ENCODE data around the gene TNFRSF4. TPM values are rescaled to one million over a fixed set of nuclear protein-coding genes. Genes with fewer than 3 reads are reported as not detected.
"Not testable (repeated sequence)": the region's sequence is repeated elsewhere in the genome, so short reads cannot be mapped to it uniquely, and the experiment has no call there.

Gene TNFRSF4
- total RNA-seq (2014; rRNA removed; shearing (Covaris generic)) = not detected in 2 replicates

DNA sequence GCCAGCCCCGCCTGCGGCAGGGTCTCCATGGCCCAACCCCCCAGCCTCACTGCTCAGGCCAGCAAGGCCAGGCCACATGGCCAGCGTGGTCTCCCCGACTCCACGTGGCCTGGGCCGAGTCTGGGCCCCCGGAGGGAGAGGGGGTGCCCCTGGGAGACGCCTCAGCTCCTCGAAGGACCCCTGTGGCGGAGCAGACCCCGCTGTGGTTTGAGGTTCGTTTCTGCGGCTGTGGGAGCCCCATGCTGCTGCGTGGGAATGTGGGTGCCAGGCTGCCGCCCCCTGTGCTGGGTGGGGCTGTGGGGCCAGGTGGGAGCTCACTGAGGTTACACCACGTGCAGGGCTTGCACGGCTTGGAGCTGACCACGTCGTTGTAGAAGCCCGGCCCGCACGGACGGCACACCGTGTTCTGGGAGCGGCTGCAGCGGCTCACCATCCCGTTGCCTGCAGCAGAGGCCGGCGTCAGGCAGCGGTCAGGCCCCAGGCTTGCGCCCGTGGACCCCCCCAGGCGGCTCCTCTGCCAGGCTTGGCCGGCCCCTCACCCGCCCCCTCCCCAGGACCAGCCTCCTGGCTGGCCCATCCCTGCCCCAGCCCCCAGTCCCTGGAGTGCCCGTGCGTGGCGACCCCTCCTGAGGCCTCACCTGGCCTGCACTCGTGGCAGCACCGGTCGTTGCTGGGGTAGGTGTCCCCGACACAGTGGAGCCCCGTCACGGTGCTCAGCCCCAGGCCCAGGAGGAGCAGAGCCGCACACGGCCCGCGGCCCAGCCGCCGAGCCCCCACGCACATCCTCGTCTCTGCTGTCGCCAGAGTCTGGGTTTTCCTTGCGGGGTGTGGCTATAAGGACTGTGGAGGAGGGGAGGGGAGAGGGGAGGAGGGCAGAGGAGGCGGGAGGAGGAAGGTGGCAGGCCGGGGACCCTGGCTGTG, at the start of gene TNFRSF4:
TSS of gene TNFRSF4 (minus strand) at position 809 of the 921 bp plus-strand sequence. CDS start at position 783, 26 bp downstream.
- DNase-seq (ENCODE audit: low spot score) = no peak

DNA sequence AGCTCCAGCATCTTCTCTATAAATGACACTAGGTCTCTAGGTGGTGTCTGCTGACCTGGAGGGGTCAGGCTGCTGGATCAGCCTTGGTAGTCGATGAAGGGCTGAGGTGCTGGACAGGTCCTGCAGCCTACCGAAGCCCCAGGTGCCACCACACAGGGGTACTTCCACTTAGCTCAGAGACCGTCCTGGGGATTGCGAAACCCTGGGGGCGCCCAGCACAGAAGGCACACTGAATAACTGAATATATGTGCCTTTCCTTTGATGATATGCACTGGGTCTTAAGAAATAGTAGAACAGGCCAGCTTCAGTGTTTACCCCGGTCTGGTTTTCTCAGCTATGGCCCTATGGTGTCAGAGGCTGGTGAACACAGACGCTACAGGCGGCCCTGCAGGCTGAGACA, 48.8 kb upstream of the TNFRSF4 start:
- DNase-seq (ENCODE audit: low spot score) = no peak

DNA sequence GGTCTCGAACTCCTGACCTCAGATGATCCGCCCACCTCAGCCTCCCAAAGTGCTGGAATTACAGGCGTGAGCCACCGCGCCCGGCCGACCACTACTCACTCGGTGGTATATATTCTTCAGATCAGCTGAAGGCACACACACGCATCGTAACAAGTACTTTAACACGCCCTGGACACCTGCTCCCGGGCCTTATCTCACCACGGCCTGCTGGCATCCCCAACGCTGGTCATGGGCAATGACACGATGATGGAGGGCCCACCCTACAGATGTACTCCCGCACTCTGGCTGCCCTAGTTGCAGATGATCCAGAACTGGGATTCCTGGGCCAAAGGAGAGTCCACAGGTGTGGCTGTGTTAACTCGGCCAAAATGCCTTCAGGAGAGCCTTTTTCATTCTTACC, 48.1 kb upstream of the TNFRSF4 start:
- DNase-seq (ENCODE audit: low spot score) = no peak

DNA sequence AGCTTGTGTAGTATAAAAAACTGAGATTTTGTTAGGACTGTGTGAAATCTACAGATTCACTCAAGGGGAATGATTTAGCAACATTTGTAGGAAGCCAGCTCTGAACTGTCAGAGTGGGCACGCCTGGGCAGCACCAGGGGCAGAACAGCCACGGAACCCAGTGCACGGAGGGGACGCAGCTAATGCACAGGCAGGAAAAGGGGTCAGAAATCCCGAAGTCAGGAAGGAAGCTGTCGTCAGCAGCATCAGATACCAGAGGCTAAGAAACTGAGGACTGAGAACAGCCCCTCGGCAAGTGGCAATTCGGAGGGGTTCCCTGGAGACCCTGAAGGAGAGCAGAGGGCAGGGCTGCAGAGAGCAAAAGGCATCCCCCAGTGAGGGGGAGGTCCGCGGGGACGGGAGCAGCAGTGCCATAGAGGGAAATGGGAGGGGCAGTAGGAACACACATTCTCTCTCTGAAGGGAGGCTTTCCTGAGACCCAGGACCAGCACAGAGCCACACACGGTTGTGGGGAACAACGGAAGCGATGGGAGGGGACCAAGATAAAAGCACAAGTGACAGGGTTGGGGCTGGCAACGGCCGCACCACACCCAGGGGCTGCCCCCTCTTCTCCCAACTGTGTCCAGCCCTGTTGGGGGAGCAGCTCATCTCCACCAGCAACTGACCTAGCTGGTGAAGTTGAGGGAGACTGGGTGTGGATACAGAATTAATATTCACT, 47.0 kb upstream of the TNFRSF4 start:
- DNase-seq (ENCODE audit: low spot score) = no peak

DNA sequence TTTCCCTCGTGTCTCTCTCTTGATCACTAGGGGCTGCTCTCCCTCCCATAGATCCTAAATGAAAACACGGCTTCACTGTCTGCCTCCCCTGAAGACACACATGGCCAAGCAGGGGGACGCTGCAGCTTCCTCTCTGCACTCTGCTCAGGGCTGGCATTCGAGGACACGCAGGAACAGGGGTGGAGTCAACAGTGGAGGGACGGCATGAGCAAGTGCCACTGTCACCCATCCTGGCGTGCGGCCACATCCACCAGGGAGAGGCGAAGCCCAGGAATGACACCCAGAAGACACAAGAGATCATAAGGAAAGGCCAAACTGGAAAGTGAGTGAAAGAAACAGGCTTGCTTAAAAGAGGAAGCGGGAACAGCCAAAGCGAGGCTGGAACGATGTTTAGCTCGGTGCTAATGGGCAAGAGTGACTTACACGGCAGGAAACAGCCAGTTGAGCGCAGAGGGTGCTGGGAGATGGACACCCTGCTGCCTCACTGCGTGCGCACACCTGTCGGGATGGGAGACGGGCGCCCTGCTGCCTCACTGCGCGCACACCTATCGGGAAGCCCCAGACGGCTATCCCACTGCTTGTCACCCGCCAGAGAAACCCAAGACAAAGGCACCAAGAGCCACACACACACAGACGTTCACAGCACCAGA, 46.1 kb upstream of the TNFRSF4 start:
- no peak for DNase-seq (ENCODE audit: low spot score)

DNA sequence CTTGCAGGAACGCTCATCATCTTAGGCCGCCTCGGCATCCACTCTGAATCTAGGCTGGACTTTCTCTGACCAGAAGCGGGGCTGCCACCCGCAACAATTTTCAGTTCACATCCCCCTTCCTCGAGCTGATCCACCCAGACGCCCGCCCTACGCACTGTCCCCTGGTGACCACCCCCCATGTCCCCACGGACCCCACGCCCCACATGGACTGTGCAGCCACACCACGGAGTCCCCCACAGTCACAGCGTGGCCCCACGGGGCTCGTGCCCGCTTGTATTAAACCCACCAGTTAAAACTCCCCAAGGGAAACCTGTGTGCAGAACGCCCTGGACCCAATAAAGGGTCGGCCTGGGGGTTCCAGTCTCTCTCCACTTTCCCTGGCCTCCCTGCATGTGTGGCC, 45.6 kb upstream of the TNFRSF4 start:
- no peak for DNase-seq (ENCODE audit: low spot score)

DNA sequence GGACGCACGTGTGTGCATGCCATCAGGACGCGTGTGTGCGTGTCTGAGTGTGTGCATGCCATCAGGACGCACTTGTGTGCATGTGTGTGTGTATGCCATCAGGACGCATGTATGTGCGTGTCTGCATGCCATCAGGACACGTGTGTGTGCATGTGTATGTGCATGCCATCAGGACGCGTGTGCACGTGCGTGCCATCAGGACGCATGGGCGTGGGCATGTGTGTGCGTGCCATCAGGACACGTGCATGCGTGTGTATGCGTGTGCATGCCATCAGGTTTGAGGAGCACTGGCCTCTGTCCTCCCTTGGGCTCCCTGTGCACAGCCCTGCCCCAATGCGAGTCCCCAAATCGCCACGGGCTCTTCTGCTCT, 45.2 kb upstream of the TNFRSF4 start:
- DNase-seq (ENCODE audit: low spot score) = no peak

DNA sequence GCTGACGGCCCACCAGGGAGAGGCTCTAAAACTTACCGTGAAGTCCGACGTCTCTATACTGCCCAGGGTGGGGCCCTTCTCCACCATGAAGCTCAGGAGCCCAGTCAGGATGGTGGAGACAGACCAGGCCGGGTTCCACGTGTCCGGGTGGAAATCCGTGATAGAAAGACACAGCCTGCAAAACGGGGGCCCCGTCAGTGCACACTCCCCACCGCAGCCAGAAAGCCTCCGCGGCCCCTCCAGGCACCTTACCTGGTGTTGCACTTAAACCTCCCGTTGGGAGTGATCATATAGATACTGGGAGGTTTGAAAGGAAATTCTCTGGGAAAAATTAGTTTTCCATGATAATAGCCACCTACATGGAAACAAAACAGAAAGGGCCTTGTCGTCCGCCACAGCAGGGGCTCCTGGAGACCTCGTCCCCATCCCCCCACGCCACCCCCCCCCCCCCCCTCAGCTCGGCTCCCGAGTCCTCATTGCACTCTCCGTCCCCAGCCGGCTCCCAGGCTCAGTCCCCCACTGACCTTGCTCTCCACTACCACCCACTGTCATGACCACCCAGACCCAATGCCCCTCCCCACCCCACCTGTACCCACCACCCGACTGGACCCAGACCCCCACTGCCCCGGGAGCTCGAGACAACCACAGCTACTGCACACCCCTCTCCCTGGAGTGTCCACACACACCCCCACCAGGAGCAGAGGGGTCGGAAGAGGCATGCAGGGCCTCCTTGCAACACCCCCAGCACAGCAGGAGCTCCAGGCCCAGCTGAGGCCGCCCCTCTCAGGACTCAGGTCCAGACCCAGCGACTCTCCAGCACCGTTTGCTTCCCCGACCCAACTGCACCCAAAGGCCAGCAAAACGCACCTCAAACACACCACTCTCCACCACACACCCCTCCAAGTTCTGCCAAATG, 43.3 kb upstream of the TNFRSF4 start:
- no peak for DNase-seq (ENCODE audit: low spot score)

DNA sequence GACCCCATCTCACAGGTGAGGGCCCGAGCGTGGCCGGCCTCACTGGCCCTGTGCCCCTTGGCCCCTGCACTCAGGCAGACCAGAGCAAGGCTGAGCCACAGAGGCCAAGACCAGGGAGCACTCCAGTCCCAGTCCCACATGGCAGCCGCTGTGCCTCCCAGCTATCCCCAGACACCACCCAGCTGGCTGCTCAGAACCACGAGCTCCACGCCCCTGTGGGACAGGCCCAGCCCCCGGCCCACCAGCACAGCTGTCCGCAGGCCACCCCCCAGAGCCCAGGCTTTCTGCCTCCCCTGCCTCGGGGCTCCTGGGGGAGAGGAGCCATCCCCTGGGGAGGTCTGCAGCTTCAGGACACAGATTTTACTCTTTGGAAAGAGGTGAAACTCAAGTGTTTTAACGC, 41.7 kb upstream of the TNFRSF4 start:
- DNase-seq (ENCODE audit: low spot score) = no peak

DNA sequence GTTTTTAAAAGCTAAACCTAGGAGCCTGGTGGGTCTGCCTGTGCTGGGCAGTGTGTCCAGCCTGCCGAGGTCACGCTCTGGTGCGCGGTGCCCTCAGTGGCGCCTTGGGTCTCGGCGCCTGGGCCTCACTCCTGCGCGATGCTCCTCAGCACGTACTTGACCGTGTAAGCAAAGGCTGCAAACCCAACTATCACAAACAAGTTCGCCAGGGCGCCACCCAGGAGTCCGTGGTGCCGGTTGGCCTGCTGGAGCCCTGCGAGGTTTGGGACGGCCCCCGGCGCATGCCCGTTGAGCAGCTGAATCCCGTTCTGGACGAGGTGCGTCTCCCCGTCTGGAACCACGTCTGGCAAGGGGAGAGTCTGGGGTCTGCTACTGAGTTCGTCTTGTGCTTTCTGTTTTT, 41.1 kb upstream of the TNFRSF4 start:
- no peak for DNase-seq (ENCODE audit: low spot score)

DNA sequence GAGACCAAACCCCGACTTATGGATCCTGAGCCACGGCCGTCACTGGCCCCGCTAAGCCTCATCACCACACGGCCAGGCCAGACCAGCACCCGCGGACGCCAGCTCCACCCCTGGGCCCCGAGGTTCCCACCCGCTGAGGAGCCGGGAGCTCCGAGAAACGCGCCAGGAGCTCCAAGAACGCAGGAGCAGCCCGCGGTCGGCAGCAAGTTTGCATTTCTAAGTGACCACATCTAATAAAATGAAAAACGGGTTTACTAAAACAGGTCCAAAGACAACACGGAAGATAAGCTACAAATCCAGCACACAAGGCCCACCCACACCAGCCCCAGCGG, 40.7 kb upstream of the TNFRSF4 start:
- DNase-seq (ENCODE audit: low spot score) = no peak

DNA sequence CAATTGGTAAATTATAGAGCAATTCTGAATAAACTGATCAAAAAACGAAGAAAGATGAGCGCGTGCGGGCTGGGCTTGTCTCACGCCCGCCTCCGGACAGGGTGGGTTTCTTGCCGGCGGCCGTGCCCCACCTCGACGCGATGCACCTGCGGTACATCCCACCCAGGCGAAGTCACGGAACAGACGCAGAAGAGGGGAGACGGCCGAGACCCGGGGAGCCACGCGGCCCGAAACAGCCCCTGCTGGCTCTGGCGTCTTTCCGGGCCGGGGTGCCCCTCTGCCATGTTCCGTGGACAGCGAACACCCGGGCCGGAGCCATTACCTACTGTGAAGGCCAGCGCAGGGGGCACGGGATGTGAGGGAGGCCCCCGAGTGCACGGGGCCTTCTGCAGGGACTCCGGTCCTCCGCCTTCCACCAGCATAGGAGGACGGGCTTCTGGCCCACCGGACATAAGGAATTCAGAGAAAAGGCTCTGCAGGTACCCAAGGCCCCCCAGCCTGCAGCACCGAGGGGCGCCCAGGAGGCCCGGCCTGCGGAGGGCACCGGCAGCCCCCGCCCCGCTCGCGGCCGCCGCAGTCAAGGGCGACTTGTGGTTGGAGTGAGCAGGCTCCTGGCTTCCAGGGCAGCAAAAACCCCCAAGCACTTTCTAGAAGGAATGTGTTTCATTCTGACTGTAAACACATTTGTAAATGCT, 40.2 kb upstream of the TNFRSF4 start:
- DNase-seq (ENCODE audit: low spot score) = no peak

DNA sequence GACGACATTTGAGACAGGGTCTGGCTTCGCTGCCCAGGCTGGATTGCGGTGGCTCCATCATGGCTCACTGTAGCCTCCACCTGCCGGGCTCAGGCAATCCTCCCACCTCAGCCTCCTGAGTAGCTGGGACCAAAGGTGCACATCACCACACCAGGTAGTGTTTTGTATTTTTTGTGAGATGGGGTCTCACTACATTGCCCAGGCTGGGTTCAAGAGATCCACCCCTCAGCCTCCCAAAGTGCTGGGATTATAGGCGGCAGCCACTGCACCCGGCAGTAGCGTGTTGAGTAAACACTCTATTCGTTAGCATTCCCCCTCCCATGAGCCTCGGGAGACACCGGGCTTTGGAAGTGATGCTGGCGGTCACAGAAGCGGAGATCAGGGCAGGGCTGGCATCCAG, 39.4 kb upstream of the TNFRSF4 start:
- no peak for DNase-seq (ENCODE audit: low spot score)

DNA sequence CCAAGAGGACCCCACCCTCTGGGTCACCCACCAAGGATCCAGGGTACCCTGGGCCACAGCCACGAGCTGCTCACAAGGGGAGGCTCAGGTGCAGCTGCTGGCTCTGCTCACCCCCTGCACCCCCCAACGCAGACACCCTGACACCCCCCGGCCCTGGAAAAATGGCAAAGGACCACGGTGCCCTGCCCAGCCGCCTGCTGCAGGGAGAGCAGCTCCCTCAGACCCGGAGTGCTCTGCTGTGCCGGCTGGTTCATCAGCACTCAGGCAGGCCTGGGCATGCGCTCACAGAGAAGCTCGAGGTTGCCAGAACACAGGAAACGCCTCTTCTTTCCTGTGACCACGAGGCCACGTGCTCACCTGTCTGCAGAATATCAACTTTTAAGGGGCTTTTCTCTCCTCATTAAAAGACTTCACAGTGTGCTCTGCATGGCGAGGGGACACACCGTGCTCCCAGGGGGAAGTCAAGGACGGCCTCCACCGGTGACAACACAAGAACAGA, 36.9 kb upstream of the TNFRSF4 start:
- DNase-seq (ENCODE audit: low spot score) = no peak

DNA sequence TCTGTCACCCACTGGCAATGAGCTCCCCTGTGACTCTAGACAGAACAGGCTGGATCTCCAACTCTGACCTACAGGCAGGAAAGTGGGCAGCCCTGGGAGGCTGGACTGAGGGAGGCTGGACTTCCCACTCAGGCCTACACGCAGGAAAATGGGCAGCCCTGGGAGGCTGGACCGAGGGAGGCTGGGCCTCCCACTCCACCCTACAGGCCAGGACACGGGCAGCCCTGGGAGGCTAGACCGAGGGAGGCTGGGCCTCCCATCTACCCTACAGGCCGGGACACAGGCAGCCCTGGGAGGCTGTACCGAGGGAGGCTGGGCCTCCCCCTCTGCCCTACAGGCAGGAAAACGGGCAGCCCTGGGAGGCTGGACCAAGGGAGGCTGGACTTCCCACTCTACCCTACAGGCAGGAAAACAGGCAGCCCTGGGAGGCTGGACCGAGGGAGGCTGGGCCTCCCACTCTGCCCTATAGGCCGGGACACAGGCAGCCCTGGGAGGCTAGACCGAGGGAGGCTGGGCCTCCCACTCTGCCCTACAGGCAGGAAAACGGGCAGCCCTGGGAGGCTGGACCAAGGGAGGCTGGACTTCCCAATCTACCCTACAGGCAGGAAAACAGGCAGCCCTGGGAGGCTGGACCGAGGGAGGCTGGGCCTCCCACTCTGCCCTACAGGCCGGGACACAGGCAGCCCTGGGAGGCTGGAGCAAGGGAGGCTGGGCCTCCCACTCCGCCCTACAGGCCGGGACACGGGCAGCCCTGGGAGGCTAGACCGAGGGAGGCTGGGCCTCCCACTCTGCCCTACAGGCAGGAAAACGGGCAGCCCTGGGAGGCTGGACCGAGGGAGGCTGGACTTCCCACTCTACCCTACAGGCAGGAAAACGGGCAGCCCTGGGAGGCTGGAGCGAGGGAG, 34.3 kb upstream of the TNFRSF4 start:
- DNase-seq (ENCODE audit: low spot score) = not testable (repeated sequence)

DNA sequence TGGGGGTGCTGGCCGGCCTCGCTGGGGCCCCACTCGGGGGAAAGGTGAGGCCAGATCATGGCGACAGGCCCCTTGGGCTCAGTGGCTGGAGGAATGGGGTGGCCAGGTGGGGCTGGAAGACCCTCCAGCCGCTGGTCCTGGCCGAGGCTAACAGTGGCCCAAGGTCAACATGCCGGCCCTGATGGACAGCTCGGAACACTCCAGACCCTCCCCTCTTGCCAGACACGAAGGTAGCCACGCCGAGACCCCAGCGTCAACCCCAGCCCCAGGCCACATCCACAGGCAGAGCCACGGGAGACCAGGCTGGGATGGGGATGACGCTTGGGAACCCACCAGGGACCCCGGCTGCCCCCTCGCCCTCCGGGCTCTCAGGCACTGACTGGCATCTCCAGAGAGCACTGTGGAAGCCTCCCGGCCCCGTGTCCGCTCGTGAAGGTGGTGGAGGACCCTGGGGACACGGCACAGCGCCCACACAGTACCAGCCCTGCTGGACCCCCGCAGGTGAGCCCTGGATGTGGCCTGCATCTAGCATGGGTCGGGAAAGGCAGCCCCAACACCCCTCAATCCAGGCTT, 33.5 kb upstream of the TNFRSF4 start:
- no peak for DNase-seq (ENCODE audit: low spot score)

DNA sequence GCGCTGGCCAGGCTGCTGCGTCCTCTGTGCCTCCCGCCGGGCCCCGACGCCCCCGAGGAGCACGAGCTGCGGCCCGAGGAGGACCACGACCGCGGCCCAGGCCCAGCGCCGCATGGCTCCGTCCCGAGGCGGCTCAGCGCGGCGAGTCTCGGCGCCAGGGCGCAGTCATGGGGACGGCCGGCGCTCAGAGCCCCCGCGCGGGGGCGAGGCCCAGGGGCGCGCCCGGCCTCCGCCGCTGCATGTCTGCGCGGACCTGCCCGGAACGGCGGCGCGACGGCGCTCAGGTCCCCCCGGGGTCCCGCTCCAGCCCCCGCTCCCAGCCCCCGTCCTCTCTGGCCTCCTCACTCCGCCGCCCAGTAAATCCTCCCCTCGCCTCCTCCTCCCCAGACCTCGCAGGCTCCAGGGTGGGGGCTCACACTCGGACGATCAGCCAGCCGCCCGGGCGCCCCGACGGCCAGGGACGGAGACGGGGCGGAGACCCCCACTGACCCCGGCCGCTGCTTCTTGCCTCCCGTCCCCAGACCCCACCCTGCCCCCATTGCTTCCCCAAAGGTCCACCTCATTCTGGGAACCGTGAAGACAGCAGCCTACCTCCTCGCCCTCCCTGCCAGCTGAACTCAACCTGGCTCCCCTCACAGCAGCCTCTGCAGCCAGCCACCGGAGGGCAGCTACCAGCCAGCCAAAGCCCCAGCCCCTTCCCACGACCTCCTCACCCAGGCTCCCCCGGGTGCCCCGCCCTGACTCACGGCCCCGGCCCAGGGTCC, 32.8 kb upstream of the TNFRSF4 start, which contains the start of gene C1QTNF12:
TSS of gene C1QTNF12 (minus strand) at position 146 of the 764 bp plus-strand sequence. CDS start at position 114, 32 bp downstream.
- no peak for DNase-seq (ENCODE audit: low spot score)
